H1 (cell line): Measurements from ENCODE around the gene ZNF576. TPM values are rescaled to one million over a fixed set of nuclear protein-coding genes. Genes with fewer than 3 reads are reported as not detected.

Experiments
- CTCF ChIA-PET: fragments of 300-600 bp; sonication (Branson Sonifier 250); formaldehyde crosslinking; loops from one replicate; lab custom pipeline; 2021; ENCODE audit not compliant: partially characterized antibody; lab: Charles Lee
- POLR2A ChIA-PET: fragments of 300-600 bp; sonication (Branson Sonifier 250); formaldehyde crosslinking; loops from one replicate; lab custom pipeline; 2021; ENCODE audit warnings: inconsistent platforms; ENCODE audit not compliant: partially characterized antibody; lab: Charles Lee
- DNase-seq, 2 experiments: peaks; one replicate each; pipeline versions ENCODE4 v3.0.0 to v3.0.0-alpha.2; 2010 to 2022; ENCODE audit warnings: low spot score in 2 of 2, low read depth in 1 of 2, mixed read lengths in 1 of 2
- FAIRE-seq: peaks from 2 replicates; lab custom pipeline; 2011; peaks lifted over from hg19 to GRCh38; lab: Jason Lieb, UNC
- H2AFZ ChIP-seq: 2 replicates; pipeline ENCODE4 v1.8.1; 2012; ENCODE audit warnings: low read length, inconsistent platforms
- H2AK5ac ChIP-seq: 2 replicates; pipeline ENCODE4 v1.6.1; 2013; ENCODE audit warnings: low read depth, low read length
- H2BK120ac ChIP-seq: replicated peaks from 2 replicates; pipeline ENCODE3; 2013; ENCODE audit warnings: low read depth, low read length, inconsistent platforms
- H2BK12ac ChIP-seq: 2 replicates; pipeline ENCODE4 v1.6.1; 2013; ENCODE audit warnings: low read depth, low read length
- H2BK15ac ChIP-seq: 2 replicates; pipeline ENCODE4 v1.6.1; 2013; ENCODE audit warnings: low read length
- H2BK20ac ChIP-seq: 2 replicates; pipeline ENCODE4 v1.6.1; 2013; ENCODE audit warnings: low read length
- H2BK5ac ChIP-seq: 2 replicates; pipeline ENCODE4 v1.6.1; 2013; ENCODE audit warnings: low read depth, low read length
- H3K14ac ChIP-seq: 2 replicates; pipeline ENCODE4 v1.6.1; 2013; ENCODE audit warnings: inconsistent platforms; ENCODE audit not compliant: insufficient read length
- H3K18ac ChIP-seq: 2 replicates; pipeline ENCODE4 v1.6.1; 2013; ENCODE audit warnings: low read length; ENCODE audit errors: extremely low read depth
- H3K23ac ChIP-seq: 2 replicates; pipeline ENCODE4 v1.6.1; 2013; ENCODE audit warnings: inconsistent platforms; ENCODE audit not compliant: insufficient read length
- H3K23me2 ChIP-seq: 2 replicates; pipeline ENCODE4 v1.6.1; 2013; ENCODE audit warnings: low read depth, low read length
- H3K27ac ChIP-seq: 2 replicates; pipeline ENCODE4 v1.6.1; 2011; ENCODE audit warnings: low read depth, low read length, inconsistent platforms
- H3K27me3 ChIP-seq, 4 experiments: replicated peaks in 1 of 4; 1 replicate in 1 of 4; 2 replicates in 3 of 4; pipeline versions ENCODE4 v1.6.1 to v1.8.1; 2011 to 2013; ENCODE audit warnings: low read length in 3 of 4, mild to moderate bottlenecking in 3 of 4, inconsistent platforms in 2 of 4, mixed read lengths in 2 of 4, moderate library complexity in 1 of 4; ENCODE audit not compliant: control insufficient read depth in 3 of 4, insufficient read depth in 3 of 4; ENCODE audit errors: extremely low read depth in 1 of 4
- H3K36me3 ChIP-seq, 4 experiments: 2 replicates each; pipeline versions ENCODE4 v1.6.1 to v1.8.1; 2011 to 2013; ENCODE audit warnings: mild to moderate bottlenecking in 4 of 4, low read length in 3 of 4, moderate library complexity in 2 of 4, control low read depth in 1 of 4, inconsistent platforms in 1 of 4; ENCODE audit not compliant: insufficient read depth in 4 of 4, control insufficient read depth in 2 of 4
- H3K4ac ChIP-seq: replicated peaks from 2 replicates; pipeline ENCODE3; 2013; ENCODE audit warnings: low read length, low read depth, mixed read lengths, inconsistent platforms; ENCODE audit not compliant: insufficient read length
- H3K4me1 ChIP-seq, 4 experiments: replicated peaks in 1 of 4; 1 replicate in 1 of 4; 2 replicates in 3 of 4; pipeline versions ENCODE4 v1.6.1 to v1.8.1; 2011 to 2013; ENCODE audit warnings: low read length in 3 of 4, inconsistent platforms in 2 of 4, mixed read lengths in 1 of 4; ENCODE audit not compliant: insufficient read depth in 4 of 4, control insufficient read depth in 3 of 4
- H3K4me2 ChIP-seq, 2 experiments: 2 replicates each; pipeline versions ENCODE4 v1.6.1 to v1.8.1; 2011 to 2013; ENCODE audit warnings: low read depth in 2 of 2, low read length in 2 of 2, control low read depth in 1 of 2, inconsistent platforms in 1 of 2, mild to moderate bottlenecking in 1 of 2; ENCODE audit not compliant: insufficient read depth in 1 of 2
- H3K4me3 ChIP-seq, 4 experiments: fragments of 200-600, 300-600 bp in 1 of 4; sonication (generic), shearing (Covaris generic), sonication (Bioruptor Twin) in 1 of 4; 2 replicates each; pipeline versions ENCODE4 v1.5.1 to v1.8.1; 2011 to 2016; ENCODE audit warnings: low read length in 4 of 4, low read depth in 3 of 4, control low read depth in 2 of 4, inconsistent platforms in 2 of 4, mild to moderate bottlenecking in 2 of 4, mixed read lengths in 1 of 4, moderate library complexity in 1 of 4; ENCODE audit not compliant: insufficient read depth in 2 of 4; ENCODE audit errors: extremely low read depth in 1 of 4
- H3K56ac ChIP-seq: replicated peaks from 2 replicates; pipeline ENCODE3; 2013; ENCODE audit warnings: low read depth, mild to moderate bottlenecking, mixed read lengths, low read length, inconsistent platforms; ENCODE audit not compliant: insufficient read length
- H3K79me1 ChIP-seq: 2 replicates; pipeline ENCODE4 v1.6.1; 2013; ENCODE audit warnings: low read depth, low read length, control low read depth
- H3K79me2 ChIP-seq, 2 experiments: 2 replicates each; pipeline versions ENCODE4 v1.6.1 to v1.8.1; 2012 to 2013; ENCODE audit warnings: low read length in 2 of 2, mild to moderate bottlenecking in 2 of 2, inconsistent platforms in 1 of 2; ENCODE audit not compliant: insufficient read depth in 2 of 2, control insufficient read depth in 1 of 2
- H3K9ac ChIP-seq, 4 experiments: replicated peaks in 1 of 4; 1 replicate in 1 of 4; 2 replicates in 3 of 4; pipeline versions ENCODE4 v1.6.1 to v1.8.1; 2011 to 2013; ENCODE audit warnings: low read depth in 3 of 4, low read length in 3 of 4, control low read depth in 2 of 4, mild to moderate bottlenecking in 2 of 4, moderate library complexity in 2 of 4, inconsistent platforms in 1 of 4; ENCODE audit errors: extremely low read depth in 1 of 4
- H3K9me3 ChIP-seq, 2 experiments: 2 replicates each; pipeline versions ENCODE4 v1.6.1 to v1.8.1; 2012 to 2013; ENCODE audit warnings: mild to moderate bottlenecking in 2 of 2, moderate library complexity in 2 of 2, control low read depth in 1 of 2, inconsistent platforms in 1 of 2, low read depth in 1 of 2, low read length in 1 of 2, mixed read lengths in 1 of 2; ENCODE audit not compliant: insufficient read depth in 2 of 2
- H4K20me1 ChIP-seq, 2 experiments: replicated peaks in 1 of 2; 2 replicates each; pipeline versions ENCODE3 to v1.8.1; 2011 to 2013; ENCODE audit warnings: inconsistent platforms in 2 of 2, low read length in 2 of 2, mild to moderate bottlenecking in 1 of 2; ENCODE audit not compliant: insufficient read depth in 2 of 2, control insufficient read depth in 1 of 2
- H4K5ac ChIP-seq: 2 replicates; pipeline ENCODE4 v1.6.1; 2013; ENCODE audit warnings: low read length, low read depth, mixed read lengths, inconsistent platforms; ENCODE audit not compliant: insufficient read length
- H4K8ac ChIP-seq: 2 replicates; pipeline ENCODE4 v1.8.0; 2013; ENCODE audit warnings: mild to moderate bottlenecking, moderate library complexity, low read length, inconsistent platforms; ENCODE audit not compliant: insufficient read depth; ENCODE audit errors: extremely low read depth
- H4K91ac ChIP-seq: replicated peaks from 2 replicates; pipeline ENCODE3; 2013; ENCODE audit warnings: low read length, mixed read lengths, inconsistent platforms; ENCODE audit not compliant: insufficient read length
- CREB1 ChIP-seq: IDR thresholded peaks from 2 replicates; pipeline ENCODE4 v1.6.1; 2012; ENCODE audit warnings: inconsistent platforms
- POLR2AphosphoS5 ChIP-seq: IDR thresholded peaks from 2 replicates; pipeline ENCODE4 v1.6.1; 2011; ENCODE audit warnings: low read depth, low read length
- WGBS, 2 experiments: shearing (Covaris generic) in 1 of 2; methylation state at CpG; one replicate each; pipeline versions ENCODE4 v1.1.6 to v1.1.7; 2013 to 2015; ENCODE audit warnings: low lambda C conversion rate in 2 of 2, mixed read lengths in 2 of 2, inconsistent platforms in 1 of 2, low coverage in 1 of 2, missing lambda C conversion rate in 1 of 2; ENCODE audit not compliant: insufficient replicate concordance in 2 of 2, insufficient coverage in 1 of 2, insufficient read length in 1 of 2; ENCODE audit errors: extremely low coverage in 1 of 2, missing lambda C conversion rate in 1 of 2; 5-methylcytosine and 5-hydroxymethylcytosine counted together
- polyA plus RNA-seq, 7 experiments: library from polyadenylated mRNA; depleted of rRNA in 3 of 7; stranded (reverse) in 5 of 7; unstranded in 2 of 7; fragments of >200 nt in 5 of 7; fragments of 200-250 nt in 2 of 7; gene quantifications; 1 replicate in 5 of 7; 2 replicates in 1 of 7; 4 replicates in 1 of 7; pipeline versions ENCODE4 v1.2.1 to v1.2.3, GENCODE V29; 2011 to 2013; ENCODE audit warnings: missing spikeins in 2 of 7, mixed read lengths in 2 of 7
- total RNA-seq: library from RNA; stranded (reverse); fragmentation: NEBNext Ultra II Directional; extraction: Animal tissue kit (Norgen Biotek cat#: 25700); gene quantifications from 2 replicates; pipeline ENCODE4 v1.2.1, GENCODE V29; 2021

ZNF576 gene
- total and polyA plus RNA-seq, 2 of the 8 experiments (the other 6 are each of a cell fraction or from before 2014, with no cell fraction given): 13.6 to 32.4 TPM

DNA sequence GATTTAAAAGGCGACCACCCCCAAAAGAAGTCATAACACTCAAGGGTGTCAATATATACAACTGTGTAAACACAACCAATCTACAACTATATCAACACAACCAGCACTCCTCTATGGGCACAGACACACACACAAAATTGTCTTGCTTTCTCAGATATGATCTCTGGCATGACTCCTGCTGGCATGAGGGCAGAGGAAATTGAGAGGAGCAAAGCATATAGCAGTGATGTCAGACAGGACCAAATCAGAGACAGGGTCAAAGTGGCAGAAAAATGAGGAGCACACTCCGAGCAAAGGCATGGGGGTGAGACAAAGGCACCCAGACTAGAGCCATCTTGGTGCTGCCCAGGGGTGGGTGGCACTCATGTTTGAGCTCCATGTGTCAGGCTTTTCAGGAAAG is 10.0 kb upstream of the ZNF576 start:
- FAIRE-seq (no peak), DNase-seq (no peak)
- Histone ChIP-seq H2AFZ (no peak overlapping the region), H3K14ac (no peak overlapping the region), H2BK120ac (no peak overlapping the region), H3K23ac (no peak overlapping the region), H3K9ac (no peak overlapping the region), H4K5ac (no peak overlapping the region), H3K4me1 (peaks cover 0 to 2% (median under 1%) of the 10 kb centered on the region in 4 experiments; a peak in 3 of 7 replicates), H2BK20ac (no peak overlapping the region), H3K36me3 (peaks cover 0 to 6% (median 5%) of the 10 kb centered on the region in 4 experiments; a peak in 4 of 8 replicates), H4K20me1 (peaks cover 7% of the 10 kb centered on the region in 2 experiments), H3K18ac (no peak overlapping the region), H2BK5ac (no peak overlapping the region), H3K23me2 (peaks cover 2% of the 10 kb centered on the region; the same call in 1 of the 2 replicates), H3K4ac (no peak overlapping the region), H2BK15ac (no peak overlapping the region), H3K4me2 (no peak overlapping the region), H3K4me3 (no peak overlapping the region), H3K27me3 (no peaks in the 10 kb centered on the region), H2BK12ac (no peak overlapping the region), H3K27ac (no peak overlapping the region), H3K79me2 (no peaks in the 10 kb centered on the region), H4K91ac (no peak overlapping the region), H3K9me3 (no peaks in the 10 kb centered on the region), H3K56ac (no peak overlapping the region), H2AK5ac (no peak overlapping the region), H3K79me1 (no peaks in the 10 kb centered on the region; the same call in 1 of the 2 replicates), H4K8ac (no peak overlapping the region)
- 0 out of 2 replicates have a peak, but pooled peaks have one; percentile 16 for TF ChIP-seq POLR2AphosphoS5
- TF ChIP-seq CREB1: no peak
- CTCF ChIA-PET: interaction anchor here (1.0 to 6.9 kb wide), 3 partner anchors 8 to 51 kb away, joined by 3 to 45 read pairs (median 4); partner anchors contain the start of gene IRGQ
- WGBS, 2 experiments: 84% methylated on average over 2 of the region's 2 CpGs; no CpG with 5 or more reads in 1 of the 2 experiments
- POLR2A ChIA-PET: no interaction called here
